ENCODE measurements around the gene SEMA5B.

Gene SEMA5B

GRCh38 chr3:122924056-122924455 lies 103.5 kb downstream of the SEMA5B start:
- DNase-seq (ENCODE audit: low spot score), result no peak

- no peak for DNase-seq (ENCODE audit: low spot score)
Measured at GRCh38 chr3:122923611-122924010, 104.0 kb downstream of the SEMA5B start.

GRCh38 chr3:122921791-122922651 lies 105.5 kb downstream of the SEMA5B start:
- DNase-seq (ENCODE audit: low spot score), result no peak

GRCh38 chr3:122920986-122921385 lies 106.6 kb downstream of the SEMA5B start:
- DNase-seq (ENCODE audit: low spot score), result no peak

GRCh38 chr3:122919291-122919610 lies 108.3 kb downstream of the SEMA5B start:
- DNase-seq (ENCODE audit: low spot score), result no peak

- no peak for DNase-seq (ENCODE audit: low spot score)
Measured at GRCh38 chr3:122918576-122919290, 108.8 kb downstream of the SEMA5B start.

- DNase-seq (ENCODE audit: low spot score), result no peak
Measured at GRCh38 chr3:122917412-122917811, 110.2 kb downstream of the SEMA5B start.

- DNase-seq (ENCODE audit: low spot score), result no peak
Measured at GRCh38 chr3:122916580-122916979, 111.0 kb downstream of the SEMA5B start.

GRCh38 chr3:122916084-122916483 lies 111.5 kb downstream of the SEMA5B start:
- DNase-seq (ENCODE audit: low spot score), result no peak

- no peak for DNase-seq (ENCODE audit: low spot score)
Measured at GRCh38 chr3:122915300-122916055, 112.1 kb downstream of the SEMA5B start.

GRCh38 chr3:122913539-122914100 lies 113.9 kb downstream of the SEMA5B start:
- no peak for DNase-seq (ENCODE audit: low spot score)

- DNase-seq (ENCODE audit: low spot score), result no peak
Measured at GRCh38 chr3:122912772-122913538, 114.6 kb downstream of the SEMA5B start.

GRCh38 chr3:122911901-122912300 lies 115.7 kb downstream of the SEMA5B start:
- no peak for DNase-seq (ENCODE audit: low spot score)

- DNase-seq (ENCODE audit: low spot score), result no peak
Measured at GRCh38 chr3:122908251-122908650, 119.3 kb downstream of the SEMA5B start.

GRCh38 chr3:122907471-122907870 lies 120.1 kb downstream of the SEMA5B start:
- DNase-seq (ENCODE audit: low spot score), result no peak

- DNase-seq (ENCODE audit: low spot score), result no peak
Measured at GRCh38 chr3:122903171-122903570, 124.4 kb downstream of the SEMA5B start.

GRCh38 chr3:122902326-122902725 lies 125.2 kb downstream of the SEMA5B start:
- no peak for DNase-seq (ENCODE audit: low spot score)

GRCh38 chr3:122898298-122898697 lies 129.3 kb downstream of the SEMA5B start:
- no peak for DNase-seq (ENCODE audit: low spot score)

- DNase-seq (ENCODE audit: low spot score), result no peak
Measured at GRCh38 chr3:122893754-122894668, 133.6 kb downstream of the SEMA5B start.

- no peak for DNase-seq (ENCODE audit: low spot score)
Measured at GRCh38 chr3:122893282-122893681, 134.3 kb downstream of the SEMA5B start.

All from hematopoietic multipotent progenitor cell treated with erythropoietin and hydrocortisone succinate and interleukin-3 and kit ligand, for 17 days (in vitro differentiated cells).